ENCODE data around the gene TBC1D16. TPM values are rescaled to one million over a fixed set of nuclear protein-coding genes. Genes with fewer than 3 reads are reported as not detected.

TBC1D16 gene
- total and polyA plus RNA-seq, 7 donors: 1.7 to 11.4 (median 6.5) TPM

DNA sequence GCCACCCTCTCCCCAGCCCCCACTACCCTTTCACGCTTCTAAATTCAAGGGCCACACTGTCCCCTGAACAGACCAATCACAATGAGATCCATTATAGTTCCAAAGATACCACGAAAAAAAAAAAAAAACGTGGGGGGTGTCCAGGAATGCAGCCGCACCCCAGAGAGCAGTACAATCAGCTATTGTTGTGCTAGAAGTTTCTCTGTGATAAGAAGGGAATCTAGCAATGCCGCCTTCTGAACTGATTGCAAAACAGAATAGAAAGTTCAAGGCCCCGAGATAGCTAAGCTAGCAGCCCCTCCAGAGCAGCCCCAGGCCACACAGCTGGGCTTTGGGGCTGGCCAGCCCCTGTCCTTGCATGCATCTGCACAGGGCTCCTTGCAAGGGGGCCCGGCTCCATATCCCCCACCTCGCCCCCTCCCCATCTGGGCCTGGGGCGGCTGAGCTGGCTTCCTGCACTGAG lies 109.5 kb downstream of the TBC1D16 start:
- Histone ChIP-seq H3K36me3 (ENCODE audit: insufficient read depth in 1 of 2, low read depth in 1 of 2) (no peaks in the 10 kb centered on the region), H3K27me3 (ENCODE audit: insufficient read depth in 3 of 3, low read length in 2 of 3) (peaks cover 0 to 60% (median 16%) of the 10 kb centered on the region in 3 donors), H3K4me1 (peaks cover 15% of the 10 kb centered on the region), H3K27ac (no peak overlapping the region), H3K9me3 (no peaks in the 10 kb centered on the region), H3K4me3 (no peak overlapping the region)
- TF ChIP-seq, protein P1, sequence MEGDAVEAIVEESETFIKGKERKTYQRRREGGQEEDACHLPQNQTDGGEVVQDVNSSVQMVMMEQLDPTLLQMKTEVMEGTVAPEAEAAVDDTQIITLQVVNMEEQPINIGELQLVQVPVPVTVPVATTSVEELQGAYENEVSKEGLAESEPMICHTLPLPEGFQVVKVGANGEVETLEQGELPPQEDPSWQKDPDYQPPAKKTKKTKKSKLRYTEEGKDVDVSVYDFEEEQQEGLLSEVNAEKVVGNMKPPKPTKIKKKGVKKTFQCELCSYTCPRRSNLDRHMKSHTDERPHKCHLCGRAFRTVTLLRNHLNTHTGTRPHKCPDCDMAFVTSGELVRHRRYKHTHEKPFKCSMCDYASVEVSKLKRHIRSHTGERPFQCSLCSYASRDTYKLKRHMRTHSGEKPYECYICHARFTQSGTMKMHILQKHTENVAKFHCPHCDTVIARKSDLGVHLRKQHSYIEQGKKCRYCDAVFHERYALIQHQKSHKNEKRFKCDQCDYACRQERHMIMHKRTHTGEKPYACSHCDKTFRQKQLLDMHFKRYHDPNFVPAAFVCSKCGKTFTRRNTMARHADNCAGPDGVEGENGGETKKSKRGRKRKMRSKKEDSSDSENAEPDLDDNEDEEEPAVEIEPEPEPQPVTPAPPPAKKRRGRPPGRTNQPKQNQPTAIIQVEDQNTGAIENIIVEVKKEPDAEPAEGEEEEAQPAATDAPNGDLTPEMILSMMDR (IDR thresholded peaks at IDR 0.05): no peak
- ATAC-seq: no peak
- intact Hi-C loops (cut with DNase I): no loop called here
- no peak for DNase-seq
- WGBS, 3 donors: 56 to 57% (median 56%) methylated on average over 9 of the region's 9 CpGs

DNA sequence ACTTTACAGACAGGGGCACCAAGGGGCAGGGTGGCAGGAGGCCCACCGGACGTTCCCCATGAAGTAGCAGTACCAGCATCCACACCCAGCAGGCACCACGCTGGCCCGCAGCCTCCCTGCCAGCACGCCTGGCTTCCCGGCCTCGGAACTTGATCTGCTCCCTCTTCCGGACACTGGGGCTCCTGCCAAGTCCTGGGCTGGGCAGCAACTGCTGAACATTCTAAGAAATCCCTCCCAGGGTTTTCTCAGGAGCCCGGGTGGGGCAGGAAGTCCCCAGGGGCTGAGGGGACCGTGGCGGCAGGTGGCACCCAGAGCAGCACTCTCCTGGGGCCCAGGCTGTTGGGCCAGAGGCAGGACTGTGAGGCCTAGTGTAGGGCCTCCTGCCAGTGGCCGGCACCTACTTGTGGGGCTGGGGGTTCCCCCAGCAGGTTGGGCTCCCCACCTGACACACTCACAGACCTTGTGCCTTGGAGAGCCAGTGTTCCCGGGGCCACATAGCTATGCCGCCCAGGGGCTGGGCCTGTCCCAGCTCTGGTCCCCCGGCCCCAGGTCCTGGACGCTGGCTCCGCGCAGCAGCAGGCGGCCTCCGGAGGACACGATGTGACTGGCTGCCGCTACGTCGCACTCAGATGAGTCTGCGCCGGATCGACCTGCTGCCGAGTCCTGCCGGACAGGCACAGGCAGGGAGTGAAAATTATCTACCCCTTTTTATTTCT lies 110.3 kb downstream of the TBC1D16 start:
- Histone ChIP-seq H3K4me3 (no peak overlapping the region), H3K27me3 (ENCODE audit: insufficient read depth in 3 of 3, low read length in 2 of 3) (peaks cover 0 to 59% (median 11%) of the 10 kb centered on the region in 3 donors), H3K4me1 (peaks cover 15% of the 10 kb centered on the region), H3K9me3 (no peaks in the 10 kb centered on the region), H3K36me3 (ENCODE audit: insufficient read depth in 1 of 2, low read depth in 1 of 2) (no peaks in the 10 kb centered on the region), H3K27ac (peak overlapping the region; percentile 47)
- DNase-seq: peak; percentile 78 to 93
- peak; percentile 84 to 96 (median 92) for ATAC-seq
- 25 to 40% (median 27%) methylated on average over 28 to 29 of the region's 29 CpGs for WGBS, 3 donors
- intact Hi-C loops (cut with DNase I): no loop called here
- TF ChIP-seq, protein P1 (IDR thresholded peaks at IDR 0.05): peak; percentile 8

DNA sequence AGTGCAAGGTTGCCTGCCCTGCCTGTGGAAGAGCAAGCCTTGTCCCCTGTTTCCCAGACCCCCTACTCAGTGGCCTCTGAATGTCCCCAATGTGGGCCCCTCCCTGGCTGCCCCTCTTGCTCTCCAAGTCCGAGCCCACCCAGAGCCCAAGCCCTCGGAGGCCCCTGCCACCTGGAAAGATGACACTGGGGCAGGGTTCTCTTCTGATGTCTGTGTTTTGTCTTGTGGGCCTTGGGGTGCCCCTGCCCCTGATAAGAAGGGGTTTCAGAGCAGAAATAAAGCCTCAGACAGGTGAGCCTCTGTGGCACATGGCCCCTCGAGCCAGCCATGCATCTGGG lies 111.1 kb downstream of the TBC1D16 start:
- H3K27me3 ChIP-seq (ENCODE audit: insufficient read depth in 3 of 3, low read length in 2 of 3): peaks cover 0 to 61% (median 7%) of the 10 kb centered on the region in 3 donors
- intact Hi-C loops (cut with DNase I): no loop called here
- DNase-seq: no peak
- H3K36me3 ChIP-seq (ENCODE audit: insufficient read depth in 1 of 2, low read depth in 1 of 2): no peaks in the 10 kb centered on the region
- H3K27ac ChIP-seq: no peak overlapping the region
- H3K9me3 ChIP-seq: no peaks in the 10 kb centered on the region
- peaks cover 14% of the 10 kb centered on the region for H3K4me1 ChIP-seq
- TF ChIP-seq, protein P1 (IDR thresholded peaks at IDR 0.05): no peak
- H3K4me3 ChIP-seq: no peak overlapping the region
- WGBS, 3 donors: 73 to 84% (median 74%) methylated on average over 3 of the region's 3 CpGs
- no peak for ATAC-seq

DNA sequence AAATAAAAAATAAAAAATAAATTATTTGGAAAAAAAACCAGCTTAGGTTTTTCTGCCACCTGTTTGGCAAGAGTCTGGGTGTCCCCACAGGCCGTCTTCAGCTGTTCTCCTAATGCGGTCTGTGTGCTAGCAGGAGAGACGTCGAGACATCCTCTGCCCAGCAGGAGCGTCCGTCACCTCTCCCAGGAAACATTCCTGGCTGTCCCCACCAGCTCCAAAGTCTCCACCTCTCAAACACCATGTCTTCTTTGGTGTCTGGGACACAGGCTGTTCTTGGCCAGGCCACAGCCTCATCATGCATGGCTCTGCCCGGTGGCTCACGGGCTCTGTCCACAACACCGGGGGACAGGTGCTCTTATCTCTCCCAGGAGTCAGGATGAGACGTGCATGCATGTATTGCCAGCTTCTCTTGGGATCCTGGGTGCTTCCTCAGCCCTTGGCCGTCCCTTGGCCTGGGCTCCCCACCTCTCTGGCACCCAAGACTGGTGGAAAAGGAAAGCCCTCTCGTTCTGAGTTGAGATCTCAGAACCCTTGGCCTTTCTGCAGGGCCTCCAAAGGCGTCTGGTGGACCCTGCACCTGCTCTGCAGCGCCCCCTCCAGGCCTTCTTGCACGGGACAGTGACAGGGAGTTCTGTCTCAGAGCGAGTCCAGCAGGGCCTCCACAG lies 111.6 kb downstream of the TBC1D16 start:
- no peak for DNase-seq
- no peak overlapping the region for H3K4me3 ChIP-seq
- peaks cover 19% of the 10 kb centered on the region for H3K4me1 ChIP-seq
- intact Hi-C loops (cut with DNase I): no loop called here
- no peaks in the 10 kb centered on the region for H3K9me3 ChIP-seq
- peaks cover 0 to 58% (median 7%) of the 10 kb centered on the region in 3 donors for H3K27me3 ChIP-seq (ENCODE audit: insufficient read depth in 3 of 3, low read length in 2 of 3)
- peak in 1 of 4 donors; percentile 33 for ATAC-seq
- WGBS, 3 donors: 56 to 68% (median 60%) methylated on average over 16 of the region's 16 CpGs
- TF ChIP-seq, protein P1 (IDR thresholded peaks at IDR 0.05): no peak
- H3K36me3 ChIP-seq (ENCODE audit: insufficient read depth in 1 of 2, low read depth in 1 of 2): no peaks in the 10 kb centered on the region
- no peak overlapping the region for H3K27ac ChIP-seq
